ENCODE results near the gene DYNLT5.
A peak's percentile ranks its signal among the peaks of the same experiment; 100 is the strongest.
"Not testable (repeated sequence)": the region's sequence is repeated elsewhere in the genome, so short reads cannot be mapped to it uniquely, and the experiment has no call there.

Gene DYNLT5, protein sequence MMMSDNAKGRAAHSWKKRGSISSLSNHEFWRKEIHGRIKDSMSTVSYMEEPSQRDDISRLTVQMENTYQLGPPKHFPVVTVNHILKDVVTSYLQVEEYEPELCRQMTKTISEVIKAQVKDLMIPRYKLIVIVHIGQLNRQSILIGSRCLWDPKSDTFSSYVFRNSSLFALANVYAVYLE

DNA sequence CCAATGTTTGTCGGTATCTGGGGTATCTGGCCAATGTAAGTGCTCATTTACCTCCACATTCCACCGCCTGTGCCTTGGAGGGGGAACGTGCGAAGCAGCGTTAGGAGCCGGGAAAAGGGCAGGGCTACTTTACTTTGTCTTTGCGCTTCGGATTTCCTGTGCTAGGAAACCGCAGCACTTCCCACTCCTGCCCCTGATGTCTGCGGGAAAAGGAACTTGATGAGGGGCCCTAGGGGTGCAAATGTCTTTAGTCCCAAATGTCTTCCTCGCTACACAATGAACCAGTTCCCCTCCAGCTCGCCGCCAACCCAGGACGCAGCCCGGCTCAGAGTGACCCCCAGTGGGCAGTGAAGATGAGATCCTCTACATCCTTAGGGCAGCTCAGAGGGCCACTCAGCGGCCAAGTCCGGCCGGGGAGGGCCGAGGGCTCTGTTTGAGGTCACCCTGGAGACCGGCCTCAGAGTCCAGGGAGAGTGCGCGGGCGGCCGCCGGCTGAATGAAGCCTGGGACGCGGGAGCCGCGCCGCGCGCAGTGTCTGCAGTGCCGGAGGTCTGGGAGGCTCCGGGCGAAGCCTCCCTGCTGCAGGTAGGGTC, at the start of gene DYNLT5:
Gene DYNLT5, plus strand, starts transcription at position 460 of the 593 bp plus-strand sequence. CDS start 2,200 bp downstream, outside the sequence.
- DNase-seq = peak; percentile 46

DNA sequence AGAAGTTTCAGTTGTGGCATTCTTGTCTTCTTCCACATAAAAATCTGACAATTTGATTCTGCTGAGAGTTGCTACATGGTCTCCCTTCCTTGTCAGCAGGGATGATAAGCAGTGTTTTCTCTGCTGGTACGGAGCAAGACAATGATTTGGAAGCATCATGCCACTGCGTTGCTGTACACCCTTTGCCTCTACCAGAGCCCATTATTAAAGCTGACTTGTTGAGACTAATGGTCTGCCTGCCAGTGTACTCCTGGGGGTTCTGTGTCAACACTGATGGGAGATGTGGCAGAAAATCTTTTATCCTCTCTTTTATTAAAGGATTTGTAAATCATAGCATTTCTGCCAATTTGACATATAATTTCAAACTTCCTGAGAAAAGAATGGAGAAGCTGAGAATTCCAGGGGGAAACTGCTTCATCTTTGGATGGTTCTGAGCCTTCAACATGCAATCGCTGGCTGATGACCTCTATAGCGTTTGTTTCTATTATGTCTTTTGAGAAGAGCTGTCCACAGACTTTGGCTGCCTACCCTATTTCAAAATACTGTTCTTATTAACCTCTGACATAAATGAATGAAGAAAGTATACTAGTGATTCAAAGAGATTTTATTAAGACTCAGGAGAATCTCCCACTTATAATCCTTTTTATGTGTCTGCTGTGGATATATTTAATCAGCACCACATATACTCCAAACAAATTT, 47.9 kb upstream of the DYNLT5 start:
- DNase-seq = no peak

DNA sequence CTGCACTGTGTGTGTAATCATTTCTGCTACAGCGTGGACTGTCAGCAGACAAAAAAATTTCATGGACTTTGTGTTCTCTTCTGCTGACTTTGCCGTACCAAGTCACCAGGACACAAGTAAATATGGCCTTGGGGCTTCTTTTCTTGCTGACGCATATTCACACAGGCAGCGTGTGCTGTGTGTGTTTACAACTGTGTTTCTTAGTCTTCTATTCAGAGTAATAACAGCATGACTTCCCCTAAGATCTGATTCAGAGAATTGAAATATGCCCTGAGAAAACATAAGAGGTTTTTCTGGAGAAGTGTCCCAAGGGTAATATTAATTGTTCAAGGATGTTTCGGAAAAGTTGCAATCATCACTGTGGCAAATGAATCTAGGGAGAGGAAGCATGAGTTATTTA, 47.1 kb upstream of the DYNLT5 start:
- peak; percentile 77 for DNase-seq

DNA sequence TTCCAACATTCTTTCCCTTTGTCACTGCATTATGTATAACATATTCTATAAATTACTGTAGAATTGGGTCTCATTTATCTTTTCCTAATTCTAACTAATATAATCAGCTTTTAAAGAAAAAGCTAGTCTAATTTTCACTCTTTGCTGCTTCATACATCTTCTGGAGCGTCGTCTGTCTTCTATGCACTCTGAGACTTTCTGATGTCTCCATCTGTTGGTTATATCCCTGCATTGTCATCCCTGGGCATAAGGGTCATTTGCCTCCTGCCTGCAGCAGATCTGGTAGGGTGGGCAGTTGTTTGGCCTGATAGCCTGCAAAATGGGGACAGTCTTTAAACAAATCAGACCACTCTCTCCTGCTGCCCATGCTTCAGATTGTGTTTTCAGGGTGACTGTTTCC, 40.8 kb upstream of the DYNLT5 start:
- peak; percentile 39 for DNase-seq

DNA sequence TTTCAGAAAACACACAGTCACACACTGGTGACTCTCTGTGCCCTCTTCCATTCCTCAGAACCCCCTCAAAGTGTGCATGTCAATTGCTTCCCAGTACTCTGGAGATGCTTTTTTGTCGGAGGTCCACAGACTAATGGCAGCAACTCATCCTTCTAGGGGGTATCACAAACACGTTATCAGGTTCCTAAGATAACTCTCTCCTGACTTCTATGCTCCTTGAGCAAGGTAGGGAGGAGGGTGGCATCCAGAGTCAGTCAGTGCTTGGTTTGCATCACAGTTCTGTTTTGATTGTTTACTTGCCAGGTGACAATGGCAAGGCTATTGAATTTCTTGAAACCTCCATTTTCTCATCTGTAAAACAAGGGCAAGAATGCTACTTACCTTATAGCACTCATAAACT, 39.4 kb upstream of the DYNLT5 start:
- DNase-seq = no peak

DNA sequence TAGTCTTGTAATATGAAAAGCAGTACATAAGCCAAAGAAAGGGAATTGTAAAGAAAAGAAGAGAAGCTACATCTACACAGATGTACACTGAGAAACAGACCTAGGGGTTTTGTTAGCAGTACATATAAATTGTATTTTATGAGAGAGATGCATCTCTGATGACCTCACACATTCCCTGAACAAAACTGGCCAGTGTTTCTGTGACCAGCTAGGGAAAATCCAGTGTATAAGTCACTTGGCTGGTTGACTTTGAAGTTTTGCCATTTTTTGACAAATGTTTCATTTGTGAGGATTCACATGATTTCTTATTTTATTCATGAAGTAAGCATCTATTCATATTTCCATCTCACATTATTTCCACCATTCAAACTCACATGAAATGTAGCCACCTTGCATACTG, 28.3 kb upstream of the DYNLT5 start:
- no peak for DNase-seq

DNA sequence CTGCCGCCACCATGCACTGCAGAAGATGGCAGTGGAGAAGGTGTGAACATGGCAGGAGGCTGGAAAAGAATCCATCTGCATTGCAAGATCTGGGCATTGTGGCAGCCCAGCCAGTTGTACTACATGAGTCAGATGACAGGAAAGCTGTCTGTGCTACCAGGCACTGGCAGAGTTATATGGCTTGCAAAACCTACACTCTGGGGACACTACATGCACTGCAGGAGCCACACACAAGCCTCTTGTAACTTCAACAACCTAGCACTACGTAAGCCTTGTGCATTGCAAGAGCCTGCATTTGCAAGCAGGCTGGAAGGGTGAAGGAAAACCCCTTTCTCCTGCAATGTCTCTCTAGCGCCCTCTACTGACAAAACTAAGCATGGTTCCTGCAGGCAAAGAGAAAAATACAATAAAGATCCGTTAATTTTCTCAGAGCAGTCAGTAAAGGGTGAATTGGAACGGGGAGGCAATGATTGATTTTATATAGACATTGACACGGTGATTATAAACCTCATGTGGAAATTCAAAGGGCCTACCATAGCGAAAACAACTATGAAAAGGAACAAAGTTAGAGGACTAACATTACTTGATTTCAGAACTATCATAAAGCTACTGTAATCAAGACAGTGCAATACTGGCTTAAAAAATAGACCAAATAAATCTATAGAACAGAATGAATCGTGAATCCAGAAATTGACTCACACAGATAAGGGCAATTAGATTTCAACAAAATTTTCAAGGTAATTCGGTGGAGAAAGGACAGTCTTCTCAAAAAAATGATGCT, 26.2 kb upstream of the DYNLT5 start:
- peak; percentile 73 for DNase-seq

DNA sequence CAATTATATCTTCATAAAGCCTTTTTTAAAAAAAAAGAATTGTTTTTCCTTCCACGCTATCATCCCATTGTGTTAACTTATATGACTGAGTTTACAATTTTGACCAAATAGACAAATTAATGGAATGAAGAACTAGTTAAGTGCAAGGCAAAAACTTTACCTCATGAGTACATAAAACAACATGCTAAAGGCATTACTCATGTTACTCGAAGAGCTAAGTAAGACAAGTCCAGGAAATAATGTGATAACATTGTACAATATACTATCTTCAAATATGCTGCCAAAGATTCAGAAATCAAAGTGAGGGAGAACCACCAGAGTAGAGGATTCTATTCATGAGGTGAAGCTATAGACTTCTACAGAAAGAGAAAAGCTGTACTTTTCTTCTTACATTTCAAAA, 24.2 kb upstream of the DYNLT5 start:
- peak; percentile 58 for DNase-seq

DNA sequence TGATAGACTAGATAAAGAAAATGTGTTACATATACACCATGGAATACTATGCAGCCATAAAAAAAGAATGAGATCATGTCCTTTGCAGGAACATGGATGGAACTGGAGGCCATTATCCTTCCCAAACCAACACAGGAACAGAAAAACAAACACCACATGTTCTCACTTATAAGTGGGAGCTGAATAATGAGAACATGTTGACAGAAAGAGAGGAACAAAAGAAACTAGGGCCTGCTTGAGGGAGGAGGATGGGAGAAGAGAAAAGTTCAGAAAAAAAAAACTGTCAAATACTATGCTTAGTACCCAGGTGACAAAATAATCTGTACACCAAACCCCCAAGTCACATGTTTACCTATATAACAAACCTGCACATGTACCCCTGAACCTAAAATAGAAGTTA, 23.5 kb upstream of the DYNLT5 start:
- DNase-seq = not testable (repeated sequence)

DNA sequence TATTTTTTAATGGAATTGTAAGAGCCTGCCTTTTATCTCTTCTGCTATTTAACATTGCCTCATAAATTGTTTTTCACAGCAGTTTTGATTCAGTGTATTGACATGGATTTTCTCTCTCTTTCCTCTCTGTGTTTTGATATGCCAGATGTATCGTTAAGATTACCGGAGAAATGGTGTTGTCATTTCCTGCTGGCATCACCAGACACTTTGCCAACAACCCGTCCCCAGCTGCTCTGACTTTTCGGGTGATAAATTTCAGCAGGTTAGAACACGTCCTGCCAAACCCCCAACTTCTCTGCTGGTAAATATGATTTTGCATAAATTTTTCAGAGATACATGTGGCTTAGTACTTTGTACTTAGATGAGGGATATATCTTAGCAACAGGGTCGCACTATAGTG, 23.1 kb upstream of the DYNLT5 start:
- no peak for DNase-seq

DNA sequence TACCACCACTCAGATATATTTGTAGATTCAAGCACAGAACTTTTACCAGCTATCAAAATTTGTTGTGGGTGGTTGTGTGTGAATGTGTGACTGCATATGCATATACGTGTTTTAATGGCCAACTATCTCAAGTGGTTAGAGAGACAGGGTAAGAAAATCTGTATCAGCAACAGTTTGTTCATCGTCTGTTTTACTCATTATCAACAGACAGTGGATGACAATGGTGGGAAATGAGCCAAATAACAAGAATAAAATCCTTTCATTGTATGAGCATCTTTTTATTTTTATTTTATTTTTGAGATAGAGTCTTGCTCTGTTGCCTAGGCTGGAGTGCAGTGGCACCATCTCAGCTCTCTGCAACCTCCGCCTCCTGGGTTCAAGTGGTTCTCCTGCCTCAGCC, 22.7 kb upstream of the DYNLT5 start:
- DNase-seq = no peak

DNA sequence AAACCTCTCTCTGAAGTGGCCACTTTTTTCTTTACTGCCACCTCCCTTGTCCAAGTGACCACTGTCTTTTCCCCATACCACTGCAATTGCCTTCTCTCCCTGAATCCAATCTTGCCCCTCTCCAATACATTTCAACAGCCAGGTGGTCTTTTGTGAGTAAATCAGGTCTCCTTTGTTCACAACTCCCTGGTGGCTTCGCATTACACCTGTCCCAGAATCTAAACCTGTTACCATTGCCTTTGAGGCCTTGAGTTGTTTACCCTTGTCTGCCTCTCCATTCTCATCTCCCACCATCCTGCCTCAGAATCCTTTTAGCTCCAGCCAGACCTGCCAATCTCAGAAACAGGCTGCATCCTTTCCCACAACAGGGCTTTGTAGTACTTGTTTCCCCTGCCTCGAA, 21.8 kb upstream of the DYNLT5 start:
- no peak for DNase-seq

DNA sequence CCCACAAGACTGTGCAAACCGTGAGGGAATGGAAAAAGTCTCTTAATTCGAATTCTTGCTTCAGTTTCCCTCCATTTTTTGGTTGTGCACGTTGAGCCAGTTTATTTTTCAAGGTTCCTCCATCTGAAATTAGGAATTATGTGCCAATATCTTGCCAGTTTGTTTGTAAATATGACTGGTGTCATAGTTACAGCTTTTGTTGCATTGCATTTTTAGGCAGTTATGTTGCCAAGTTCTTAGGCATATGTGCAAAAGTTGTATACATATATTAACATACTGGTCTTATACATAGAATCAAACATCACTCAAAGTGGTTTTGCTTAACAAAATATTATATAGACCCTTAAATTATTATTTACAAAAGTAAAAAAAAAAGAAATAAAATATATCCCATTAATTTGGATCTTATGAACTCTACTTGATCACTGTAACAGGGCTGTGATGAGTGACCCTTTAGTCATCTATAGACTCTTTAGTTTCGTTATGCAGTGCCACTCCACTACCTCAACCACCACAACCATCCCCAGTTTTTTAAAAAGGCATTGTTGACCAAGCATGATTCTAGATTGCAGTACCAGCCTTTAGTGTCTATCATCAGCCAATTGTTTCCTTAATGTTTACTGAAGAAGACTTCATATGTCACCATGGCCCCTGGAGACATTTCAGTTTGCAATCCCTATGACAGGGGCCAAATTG, 20.9 kb upstream of the DYNLT5 start:
- DNase-seq = no peak

DNA sequence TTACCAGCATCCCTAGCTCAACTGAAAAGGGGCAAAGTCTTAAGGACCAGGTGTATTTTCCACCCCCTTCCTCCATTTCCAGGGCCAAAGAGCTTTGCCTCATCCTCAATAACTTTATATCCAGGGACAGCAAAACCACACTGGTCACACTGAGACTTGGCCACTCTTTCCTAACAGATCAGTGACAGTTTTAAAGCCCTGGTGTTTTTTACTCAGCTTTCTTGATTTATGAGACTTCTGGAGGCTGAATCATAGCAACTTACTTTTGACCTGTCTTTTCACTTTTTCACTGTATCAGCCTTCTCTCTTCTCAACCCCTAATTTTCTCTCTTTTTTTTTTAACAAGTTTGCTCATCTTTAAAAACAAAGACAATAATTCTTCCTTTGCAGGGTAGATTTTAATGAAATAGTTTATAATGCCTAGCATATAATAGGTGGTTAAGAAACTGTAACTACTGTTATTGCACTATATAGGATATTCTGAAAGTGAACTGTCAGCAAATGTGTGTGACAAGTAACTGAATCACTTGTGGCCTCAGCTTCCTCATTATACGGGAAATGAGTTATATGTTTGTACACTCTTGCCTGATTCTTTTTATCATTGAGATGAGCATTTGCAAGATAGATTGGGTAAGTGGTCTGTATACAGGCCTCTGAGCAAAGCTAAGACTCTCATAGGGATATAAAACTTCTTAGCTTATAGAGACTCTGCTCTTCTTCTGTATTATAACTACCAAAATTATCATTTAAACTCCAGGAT, 19.7 kb upstream of the DYNLT5 start:
- DNase-seq = peak; percentile 44

DNA sequence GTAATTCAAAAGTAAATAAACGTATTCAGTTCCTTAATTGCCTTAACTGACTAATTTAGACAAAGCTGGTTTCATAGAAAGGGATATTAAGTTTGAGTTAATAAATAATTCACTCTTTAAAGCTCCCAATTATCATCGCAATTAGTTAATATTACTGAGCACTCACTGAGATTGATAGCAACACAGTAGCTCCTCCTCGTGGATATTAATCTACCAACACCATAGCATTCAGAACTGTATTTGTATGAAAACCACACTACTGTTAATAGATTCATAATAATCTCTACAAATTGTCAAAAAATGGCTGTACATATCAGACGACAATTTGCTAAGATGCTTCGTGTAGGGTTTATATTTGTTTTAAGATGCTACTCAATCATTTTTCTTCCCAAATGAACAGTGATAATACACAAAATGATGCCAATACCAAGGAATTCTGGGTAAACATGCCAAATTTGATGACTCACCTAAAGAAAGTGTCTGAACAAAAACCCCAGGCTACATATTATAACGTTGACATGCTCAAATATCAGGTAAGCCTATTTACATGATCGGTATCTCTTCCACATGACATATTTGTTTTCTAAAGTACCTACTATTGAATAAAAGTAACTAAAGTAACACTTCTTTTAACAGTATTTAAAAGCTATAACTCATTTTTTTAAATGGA, 18.8 kb upstream of the DYNLT5 start:
- DNase-seq = no peak

DNA sequence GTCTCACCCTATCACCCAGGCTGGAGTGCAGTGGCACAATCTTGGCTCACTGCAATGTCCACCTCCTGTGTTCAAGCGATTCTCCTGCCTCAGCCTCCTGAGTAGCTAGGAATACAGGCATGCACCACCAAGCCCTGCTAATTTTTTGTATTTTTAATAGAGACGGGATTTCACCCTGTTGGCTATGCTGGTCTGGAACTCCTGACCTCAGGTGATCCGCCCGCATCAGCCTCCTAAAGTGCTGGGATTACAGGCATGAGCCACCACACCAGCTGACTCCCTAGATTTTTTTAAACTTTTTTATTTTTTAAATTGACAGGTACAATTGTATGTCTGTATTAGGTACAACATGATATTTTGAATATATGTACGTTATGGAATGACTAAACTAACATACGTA, 17.7 kb upstream of the DYNLT5 start:
- not testable (repeated sequence) for DNase-seq

DNA sequence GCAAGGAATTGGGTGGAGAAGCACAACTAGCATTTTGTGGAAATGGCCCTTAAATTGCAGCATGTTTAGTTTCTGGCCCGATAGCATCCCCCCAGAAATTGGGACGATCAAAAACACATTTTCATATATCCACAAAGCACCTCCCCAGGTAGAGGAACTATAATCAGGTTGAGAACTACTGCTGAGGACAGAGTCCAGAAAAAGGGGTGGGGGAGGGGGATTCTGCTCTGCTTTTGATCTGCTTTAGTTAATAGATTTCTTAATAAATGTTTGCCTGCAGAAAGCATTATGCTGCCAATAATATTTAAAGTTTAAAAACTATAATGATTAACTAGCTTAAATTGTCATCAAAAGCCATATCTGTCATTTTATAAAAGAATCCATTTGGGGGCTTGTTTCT, 14.4 kb upstream of the DYNLT5 start:
- DNase-seq = no peak

DNA sequence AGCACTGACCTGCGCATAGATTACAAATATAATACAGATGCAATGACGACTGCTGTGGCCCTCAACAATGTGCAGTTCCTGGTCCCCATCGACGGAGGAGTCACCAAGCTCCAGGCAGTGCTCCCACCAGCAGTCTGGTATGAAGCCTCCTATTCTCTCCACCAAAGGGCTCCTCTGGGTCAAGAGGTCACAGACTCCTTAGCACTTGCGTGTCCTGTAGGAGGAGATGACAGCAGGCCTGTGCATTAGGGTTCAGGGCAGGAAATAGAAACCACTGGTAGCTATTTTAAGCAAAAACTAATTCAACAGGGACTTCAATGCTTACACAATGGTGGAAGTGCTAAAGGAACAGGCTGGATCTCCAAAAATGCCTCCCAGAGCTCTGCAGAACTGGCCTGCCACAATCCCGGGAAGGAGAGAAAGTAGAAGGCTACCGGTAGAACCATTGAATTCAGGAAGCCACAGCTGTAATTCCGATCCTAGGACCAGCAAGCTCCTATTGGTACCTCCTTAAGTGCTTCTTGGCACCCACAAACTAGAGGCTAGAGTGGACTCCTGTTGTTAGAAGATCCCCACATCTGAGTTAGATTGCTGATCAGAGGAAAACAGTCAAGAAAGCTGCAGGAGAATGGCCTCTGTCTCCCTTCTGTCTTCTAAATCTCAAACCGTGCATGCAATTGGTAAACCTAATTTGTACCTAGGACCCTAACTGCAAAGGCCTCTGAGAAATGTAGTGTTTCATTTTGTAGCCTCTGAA, 12.7 kb upstream of the DYNLT5 start:
- no peak for DNase-seq

DNA sequence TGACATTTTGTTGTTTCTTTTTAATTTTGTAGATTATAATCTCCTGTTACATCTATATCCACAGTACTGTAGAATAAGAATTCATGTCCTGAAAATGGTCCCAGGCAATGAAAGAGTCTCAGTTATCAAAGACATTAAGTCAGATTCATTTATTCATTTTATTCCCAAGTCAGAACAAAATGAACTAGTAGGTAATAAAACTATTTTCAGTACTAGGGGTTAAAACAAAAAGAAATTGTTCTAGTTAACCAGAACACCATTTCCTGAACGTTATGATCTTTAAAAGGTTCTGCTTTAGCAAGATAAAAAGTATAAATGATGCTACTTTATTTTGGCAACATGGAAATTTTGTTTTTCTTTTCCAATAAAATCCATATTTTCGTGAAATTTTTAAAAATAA, 6.8 kb upstream of the DYNLT5 start:
- DNase-seq = no peak

DNA sequence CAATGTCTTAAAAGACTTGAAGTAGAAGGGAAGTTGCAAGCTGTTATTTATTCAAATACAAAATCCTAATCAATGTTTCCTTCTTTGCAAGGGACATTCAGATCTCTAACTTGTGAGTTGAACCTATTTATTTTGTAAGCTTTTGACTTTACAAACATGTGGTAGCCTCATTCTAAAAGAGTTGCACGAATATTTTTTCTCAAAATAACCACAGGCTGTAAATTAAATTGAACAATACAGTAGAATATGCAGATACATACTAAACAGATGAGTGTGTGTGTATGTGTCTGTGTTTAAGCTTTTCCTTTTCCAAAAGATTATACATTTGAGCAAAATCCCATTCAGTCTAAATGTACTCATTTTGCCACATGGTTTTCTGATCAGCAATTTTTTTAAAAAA, 4.8 kb upstream of the DYNLT5 start:
- peak; percentile 83 for DNase-seq

DNA sequence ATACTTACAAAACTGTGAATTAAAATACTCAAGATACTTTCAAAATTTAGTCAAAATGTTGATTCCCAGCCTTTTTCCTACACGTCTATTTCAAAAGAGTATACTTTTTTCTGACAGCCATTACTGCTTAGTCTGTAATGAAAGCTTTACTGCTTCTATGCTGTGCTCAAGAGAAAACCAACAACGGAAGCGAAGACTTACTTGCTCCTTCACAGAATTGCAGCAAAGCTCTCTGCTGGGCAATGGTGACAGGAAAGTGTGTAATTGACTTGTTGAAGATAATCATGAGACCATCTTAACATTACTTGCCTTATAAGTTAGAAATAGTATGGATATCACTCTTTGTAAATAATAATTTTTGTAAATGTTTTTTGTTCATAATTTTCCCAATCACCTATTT, 1.7 kb upstream of the DYNLT5 start:
- DNase-seq = no peak
